PC-3 (cell line): Measurements from ENCODE around the gene RASL11B.

Experiments used
- CTCF ChIP-seq: fragments of 300-600 bp; sonication (generic); conservative IDR thresholded peaks from 2 replicates; pipeline ENCODE4 v1.5.1; 2017; ENCODE audit warnings: antibody characterized with exemption, low read depth, mild to moderate bottlenecking, low read length
- EZH2 ChIP-seq: fragments of 300-600 bp; sonication (generic); IDR thresholded peaks from one replicate; pipeline ENCODE4 v1.6.1; 2017; ENCODE audit warnings: antibody characterized with exemption, mild to moderate bottlenecking, low read length; ENCODE audit not compliant: unreplicated experiment
- EZH2phosphoT487 ChIP-seq: fragments of 300-600 bp; sonication (generic); IDR thresholded peaks from 2 replicates; pipeline ENCODE4 v1.6.1; 2018; ENCODE audit warnings: mild to moderate bottlenecking, antibody characterized with exemption, low read length, borderline replicate concordance

- TF ChIP-seq CTCF (no peak), EZH2phosphoT487 (no peak), EZH2 (no peak)
Observed at GRCh38 chr4:52915730-52916300, 53.7 kb downstream of the RASL11B start.
